ENCODE measurements around the gene CCDC73.

DNA sequence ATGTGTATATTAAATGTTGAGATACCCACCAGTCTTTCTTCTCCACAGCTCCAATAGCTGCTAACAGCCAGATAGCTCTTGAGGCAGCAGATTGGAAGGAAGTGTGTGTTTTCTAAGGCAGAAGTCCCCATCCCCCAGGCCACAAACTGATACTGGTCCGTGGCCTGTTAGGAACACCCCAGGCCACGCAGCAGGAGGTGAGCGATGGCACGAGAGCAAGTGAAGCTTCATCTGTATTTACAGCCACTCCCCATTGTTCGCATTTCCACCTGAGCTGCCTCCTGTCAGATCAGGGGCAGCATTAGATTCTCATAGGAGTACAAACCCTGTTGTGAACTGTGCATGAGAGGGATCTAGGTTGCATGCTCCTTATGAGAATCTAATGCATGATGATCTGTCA lies 12.7 kb downstream of the CCDC73 start:
- TF ChIP-seq, protein P1, sequence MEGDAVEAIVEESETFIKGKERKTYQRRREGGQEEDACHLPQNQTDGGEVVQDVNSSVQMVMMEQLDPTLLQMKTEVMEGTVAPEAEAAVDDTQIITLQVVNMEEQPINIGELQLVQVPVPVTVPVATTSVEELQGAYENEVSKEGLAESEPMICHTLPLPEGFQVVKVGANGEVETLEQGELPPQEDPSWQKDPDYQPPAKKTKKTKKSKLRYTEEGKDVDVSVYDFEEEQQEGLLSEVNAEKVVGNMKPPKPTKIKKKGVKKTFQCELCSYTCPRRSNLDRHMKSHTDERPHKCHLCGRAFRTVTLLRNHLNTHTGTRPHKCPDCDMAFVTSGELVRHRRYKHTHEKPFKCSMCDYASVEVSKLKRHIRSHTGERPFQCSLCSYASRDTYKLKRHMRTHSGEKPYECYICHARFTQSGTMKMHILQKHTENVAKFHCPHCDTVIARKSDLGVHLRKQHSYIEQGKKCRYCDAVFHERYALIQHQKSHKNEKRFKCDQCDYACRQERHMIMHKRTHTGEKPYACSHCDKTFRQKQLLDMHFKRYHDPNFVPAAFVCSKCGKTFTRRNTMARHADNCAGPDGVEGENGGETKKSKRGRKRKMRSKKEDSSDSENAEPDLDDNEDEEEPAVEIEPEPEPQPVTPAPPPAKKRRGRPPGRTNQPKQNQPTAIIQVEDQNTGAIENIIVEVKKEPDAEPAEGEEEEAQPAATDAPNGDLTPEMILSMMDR (conservative IDR thresholded peaks at IDR 0.05; ENCODE audit: low read depth, low read length): no peak
- TF ChIP-seq EZH2phosphoT487 (IDR thresholded peaks at IDR 0.05; ENCODE audit: borderline replicate concordance, low read length) (no peak), EZH2 (IDR thresholded peaks at IDR 0.05; ENCODE audit: low read length, unreplicated experiment) (no peak)
